A549 (cell line): ENCODE data around the gene CLEC2L. TPM values are rescaled to one million over a fixed set of nuclear protein-coding genes. Genes with fewer than 3 reads are reported as not detected.
A peak's percentile ranks its signal among the peaks of the same experiment; 100 is the strongest.

Experiments used
- ATAC-seq, 2 experiments: fragments of 200-7000 bp in 1 of 2; fragments of >200 bp in 1 of 2; cut with Nextera tagmentation in 1 of 2; cut with Tn5 transposase in 1 of 2; 3 replicates each; pipeline versions ENCODE4 v1.8.0 to v1.9.1; 2018 to 2020; ENCODE audit warnings: mild to moderate bottlenecking in 1 of 2, moderate library complexity in 1 of 2
- CTCF ChIA-PET: fragments of 300-600 bp; sonication (Branson Sonifier 250); formaldehyde crosslinking; extraction: SDS; loops from one replicate; lab custom pipeline; 2021; ENCODE audit warnings: antibody characterized with exemption, inconsistent platforms; lab: Yijun Ruan, JAX
- POLR2A ChIA-PET: fragments of 350-600 bp; formaldehyde crosslinking; extraction: SDS; loops from one replicate; lab custom pipeline; 2021; ENCODE audit warnings: antibody characterized with exemption, inconsistent platforms; lab: Yijun Ruan, JAX
- DNase-seq, 2 experiments: peaks; one replicate each; pipeline versions ENCODE4 v3.0.0 to v3.0.0-alpha.2; 2011 to 2016; ENCODE audit warnings: low read depth in 1 of 2, low spot score in 1 of 2
- FAIRE-seq: peaks from 2 replicates; lab custom pipeline; 2011; peaks lifted over from hg19 to GRCh38; lab: Jason Lieb, UNC
- H3K27ac ChIP-seq, 2 experiments: fragments of >200 bp; sonication (Bioruptor Twin); formaldehyde crosslinking; 3 replicates each; pipeline ENCODE4 v1.5.1; 2016 to 2017
- H3K4me1 ChIP-seq: fragments of >200 bp; sonication (Bioruptor Twin); formaldehyde crosslinking; 3 replicates; pipeline ENCODE4 v1.6.1; 2016
- H3K4me2 ChIP-seq: fragments of >200 bp; sonication (Bioruptor Twin); formaldehyde crosslinking; 3 replicates; pipeline ENCODE4 v1.6.1; 2016
- H3K4me3 ChIP-seq: fragments of >200 bp; sonication (Bioruptor Twin); formaldehyde crosslinking; 3 replicates; pipeline ENCODE4 v1.5.1; 2016
- H3K9me3 ChIP-seq: fragments of >200 bp; sonication (Bioruptor Twin); formaldehyde crosslinking; 3 replicates; pipeline ENCODE4 v1.6.1; 2016
- CHD2 ChIP-seq: fragments of 150-350 bp; IDR thresholded peaks from 2 replicates; pipeline ENCODE4 v1.6.1; 2014; ENCODE audit warnings: low read length; ENCODE audit not compliant: partially characterized antibody
- EHMT2 ChIP-seq: fragments of 200-600 bp; sonication (generic); IDR thresholded peaks from 2 replicates; pipeline ENCODE4 v1.6.1; 2016; ENCODE audit warnings: antibody characterized with exemption, low read depth, mild to moderate bottlenecking, moderate library complexity
- HEYL ChIP-seq: fragments of 250-450 bp; sonication (Bioruptor Pico); IDR thresholded peaks from 2 replicates; pipeline ENCODE4 v1.8.0; 2021; ENCODE audit warnings: mild to moderate bottlenecking, moderate library complexity
- HOXB5 ChIP-seq: fragments of 250-450 bp; sonication (Bioruptor Pico); IDR thresholded peaks from 2 replicates; pipeline ENCODE4 v1.5.0; 2020; ENCODE audit warnings: mild to moderate bottlenecking, moderate library complexity
- JUNB ChIP-seq: fragments of >200 bp; sonication (Bioruptor Twin); formaldehyde crosslinking; IDR thresholded peaks from 2 replicates; pipeline ENCODE4 v1.6.1; 2016
- KDM1A ChIP-seq: fragments of 200-600 bp; sonication (generic); IDR thresholded peaks from 2 replicates; pipeline ENCODE4 v1.6.1; 2016; ENCODE audit warnings: low read depth, mild to moderate bottlenecking
- KDM5A ChIP-seq: fragments of 200-600 bp; sonication (generic); IDR thresholded peaks from 2 replicates; pipeline ENCODE4 v1.6.1; 2016; ENCODE audit warnings: antibody characterized with exemption, mild to moderate bottlenecking
- MAFK ChIP-seq: fragments of 450-650 bp; IDR thresholded peaks from 2 replicates; pipeline ENCODE4 v1.6.1; 2014; ENCODE audit not compliant: partially characterized antibody
- MAZ ChIP-seq: fragments of 150-350 bp; IDR thresholded peaks from 2 replicates; pipeline ENCODE4 v1.6.1; 2014; ENCODE audit warnings: antibody characterized with exemption, low read depth, low read length, borderline replicate concordance
- MYC ChIP-seq: IDR thresholded peaks from 2 replicates; pipeline ENCODE4 v1.6.1; 2012; ENCODE audit warnings: mild to moderate bottlenecking, inconsistent platforms, low read length, improper control_type of control experiment, borderline replicate concordance
- PHF8 ChIP-seq: fragments of 200-600 bp; sonication (generic); IDR thresholded peaks from 2 replicates; pipeline ENCODE4 v1.6.1; 2016; ENCODE audit warnings: low read depth, mild to moderate bottlenecking, antibody characterized with exemption, moderate library complexity, borderline replicate concordance
- POLR2A ChIP-seq: IDR thresholded peaks from 2 replicates; pipeline ENCODE4 v1.6.1; 2012; ENCODE audit warnings: mild to moderate bottlenecking, low read length
- RAD21 ChIP-seq, 2 experiments: fragments of >200 bp in 1 of 2; sonication (Bioruptor Twin) in 1 of 2; formaldehyde crosslinking in 1 of 2; IDR thresholded peaks in 1 of 2; conservative IDR thresholded peaks in 1 of 2; 2 replicates in 1 of 2; 3 replicates in 1 of 2; pipeline ENCODE4 v1.6.1; 2012 to 2018; ENCODE audit warnings: inconsistent platforms in 1 of 2
- RARB ChIP-seq: fragments of 250-450 bp; sonication (Bioruptor Pico); IDR thresholded peaks from 2 replicates; pipeline ENCODE4 v1.8.0; 2021; ENCODE audit warnings: mild to moderate bottlenecking, moderate library complexity
- TFCP2L1 ChIP-seq: fragments of 250-450 bp; sonication (Bioruptor Pico); IDR thresholded peaks from 2 replicates; pipeline ENCODE4 v1.5.0; 2021; ENCODE audit warnings: mild to moderate bottlenecking
- ZC3H11A ChIP-seq: fragments of 450-650 bp; IDR thresholded peaks from 2 replicates; pipeline ENCODE4 v1.6.1; 2014; ENCODE audit warnings: antibody characterized with exemption, mild to moderate bottlenecking
- ZFP36 ChIP-seq: fragments of 450-650 bp; IDR thresholded peaks from 2 replicates; pipeline ENCODE4 v1.6.1; 2014; ENCODE audit warnings: borderline replicate concordance; ENCODE audit not compliant: partially characterized antibody
- WGBS: methylation state at CpG from one replicate; pipeline ENCODE4 v1.1.6; 2017; ENCODE audit errors: missing lambda C conversion rate; 5-methylcytosine and 5-hydroxymethylcytosine counted together
- polyA plus RNA-seq, 4 experiments: library from polyadenylated mRNA; depleted of rRNA in 3 of 4; stranded (reverse); fragments of >200 nt; fragmentation: RNase III in 1 of 4; extraction: RNeasy Plus Mini Kit Qiagen cat#74134 plus additional on column Dnase treatment in 1 of 4; gene quantifications; 2 replicates in 3 of 4; 3 replicates in 1 of 4; pipeline ENCODE4 v1.2.3, GENCODE V29; 2011 to 2017
- TF ChIP-seq, protein P1 (sequence below): IDR thresholded peaks from 2 replicates; pipeline ENCODE4 v1.6.1; 2012; ENCODE audit warnings: low read depth, borderline replicate concordance
- TF ChIP-seq, protein P2 (sequence below): IDR thresholded peaks from 2 replicates; pipeline ENCODE4 v1.6.1; 2012
- TF ChIP-seq, protein P3 (sequence below): fragments of >200 bp; sonication (Bioruptor Twin); formaldehyde crosslinking; IDR thresholded peaks from 3 replicates; pipeline ENCODE4 v1.5.1; 2016
- TF ChIP-seq, protein P4 (sequence below): fragments of 250-450 bp; sonication (Bioruptor Pico); IDR thresholded peaks from 2 replicates; pipeline ENCODE4 v1.5.0; 2021; ENCODE audit warnings: mild to moderate bottlenecking, moderate library complexity, borderline replicate concordance
- TF ChIP-seq, protein P5 (sequence below): fragments of 250-450 bp; sonication (Bioruptor Pico); IDR thresholded peaks from 2 replicates; pipeline ENCODE4 v1.5.0; 2020; ENCODE audit warnings: low read depth, mild to moderate bottlenecking, moderate library complexity
- TF ChIP-seq, protein P6 (sequence below): fragments of 450-650 bp; IDR thresholded peaks from 2 replicates; pipeline ENCODE4 v1.6.1; 2014; ENCODE audit warnings: antibody characterized with exemption

The CLEC2L gene
- polyA plus RNA-seq, 2 of the 4 experiments (the other 2 are of a cell fraction), result 0.28 TPM; not detected in 1

DNA sequence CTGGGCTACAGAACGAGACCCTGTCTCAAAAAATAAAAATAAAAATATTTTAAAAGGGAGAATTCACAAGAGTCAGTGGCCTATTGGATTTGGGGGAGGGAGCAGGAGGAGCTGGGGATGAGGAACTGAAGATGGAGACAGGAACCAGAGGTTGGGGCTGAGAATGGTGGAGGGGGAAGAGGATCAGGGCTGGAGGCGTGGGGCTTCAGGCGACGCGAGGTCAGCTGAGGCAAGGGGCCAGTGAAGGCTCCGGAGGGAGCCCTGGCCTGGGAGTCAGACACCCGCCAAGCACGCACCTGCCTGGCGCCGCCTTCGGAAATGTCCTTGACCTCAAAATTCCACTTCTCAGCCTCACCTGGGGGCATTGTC lies 671 bp upstream of the CLEC2L start (continued):
- TF ChIP-seq, protein P1, sequence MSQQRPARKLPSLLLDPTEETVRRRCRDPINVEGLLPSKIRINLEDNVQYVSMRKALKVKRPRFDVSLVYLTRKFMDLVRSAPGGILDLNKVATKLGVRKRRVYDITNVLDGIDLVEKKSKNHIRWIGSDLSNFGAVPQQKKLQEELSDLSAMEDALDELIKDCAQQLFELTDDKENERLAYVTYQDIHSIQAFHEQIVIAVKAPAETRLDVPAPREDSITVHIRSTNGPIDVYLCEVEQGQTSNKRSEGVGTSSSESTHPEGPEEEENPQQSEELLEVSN, result no peak
- no peak for TF ChIP-seq TFCP2L1 (CRISPR knock-in tag)
- TF ChIP-seq ZC3H11A, result no peak
- TF ChIP-seq MAZ, result no peak

DNA sequence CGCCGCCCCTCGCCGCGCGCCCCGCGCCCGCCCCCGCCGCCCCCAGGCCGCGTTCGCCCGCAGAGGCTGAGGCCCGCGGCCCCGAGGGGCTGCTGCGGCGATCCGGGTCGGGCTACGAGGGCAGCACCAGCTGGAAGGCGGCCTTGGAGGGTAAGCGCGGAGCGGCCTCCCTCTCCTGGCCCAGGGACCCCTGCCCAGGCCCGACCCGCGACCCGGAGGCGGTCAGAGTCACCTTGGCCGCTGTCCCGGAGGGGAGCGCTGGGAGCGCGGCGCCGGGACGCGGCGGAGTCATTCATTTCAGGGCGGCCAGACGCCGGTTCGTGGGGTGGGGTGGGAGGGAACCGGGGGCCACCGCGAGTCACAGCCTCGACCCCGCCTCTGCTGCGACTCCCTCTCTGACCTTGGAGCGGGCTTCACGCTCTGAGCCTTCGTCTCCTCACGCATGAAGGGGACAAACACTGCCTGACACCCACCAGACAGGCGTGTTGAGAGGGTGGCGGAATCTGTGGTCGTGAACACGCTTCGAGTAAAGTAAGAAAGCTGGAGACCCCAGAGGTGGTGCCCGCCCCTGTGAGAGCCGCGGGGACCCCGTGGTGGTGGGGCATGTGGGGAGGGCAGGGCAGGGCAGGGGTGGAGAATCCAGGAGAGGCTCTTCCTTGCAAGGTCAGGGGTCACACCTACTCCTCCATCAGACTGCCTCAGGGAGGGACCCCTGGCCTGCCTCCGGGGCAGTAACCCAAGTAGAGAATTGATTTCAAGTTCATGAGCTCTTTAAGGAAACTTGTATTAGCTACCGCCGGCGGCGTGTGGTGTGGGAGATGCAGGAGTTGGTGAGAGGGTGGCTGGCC lies 707 bp downstream of the CLEC2L start:
- no peak overlapping the region; the same call in 2 of the 3 replicates for H3K4me3 ChIP-seq
- CTCF ChIA-PET, result interaction anchor here (1.2 kb wide), 1 partner anchor 23 kb away, joined by 3 read pairs; no protein-coding TSS in a partner anchor
- H3K4me2 ChIP-seq, result peak overlapping the region; percentile 95; the same call in 2 of the 3 replicates
- 81% methylated on average over 37 of the region's 70 CpGs for WGBS
- peak overlapping the region in 1 of 2 experiments; percentile 80; a peak in 2 of 6 replicates for H3K27ac ChIP-seq
- TF ChIP-seq HEYL (CRISPR knock-in tag) (no peak), POLR2A (no peak), MAFK (no peak)
- TF ChIP-seq, protein P2, sequence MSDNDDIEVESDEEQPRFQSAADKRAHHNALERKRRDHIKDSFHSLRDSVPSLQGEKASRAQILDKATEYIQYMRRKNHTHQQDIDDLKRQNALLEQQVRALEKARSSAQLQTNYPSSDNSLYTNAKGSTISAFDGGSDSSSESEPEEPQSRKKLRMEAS, result no peak
- TF ChIP-seq, protein P3, sequence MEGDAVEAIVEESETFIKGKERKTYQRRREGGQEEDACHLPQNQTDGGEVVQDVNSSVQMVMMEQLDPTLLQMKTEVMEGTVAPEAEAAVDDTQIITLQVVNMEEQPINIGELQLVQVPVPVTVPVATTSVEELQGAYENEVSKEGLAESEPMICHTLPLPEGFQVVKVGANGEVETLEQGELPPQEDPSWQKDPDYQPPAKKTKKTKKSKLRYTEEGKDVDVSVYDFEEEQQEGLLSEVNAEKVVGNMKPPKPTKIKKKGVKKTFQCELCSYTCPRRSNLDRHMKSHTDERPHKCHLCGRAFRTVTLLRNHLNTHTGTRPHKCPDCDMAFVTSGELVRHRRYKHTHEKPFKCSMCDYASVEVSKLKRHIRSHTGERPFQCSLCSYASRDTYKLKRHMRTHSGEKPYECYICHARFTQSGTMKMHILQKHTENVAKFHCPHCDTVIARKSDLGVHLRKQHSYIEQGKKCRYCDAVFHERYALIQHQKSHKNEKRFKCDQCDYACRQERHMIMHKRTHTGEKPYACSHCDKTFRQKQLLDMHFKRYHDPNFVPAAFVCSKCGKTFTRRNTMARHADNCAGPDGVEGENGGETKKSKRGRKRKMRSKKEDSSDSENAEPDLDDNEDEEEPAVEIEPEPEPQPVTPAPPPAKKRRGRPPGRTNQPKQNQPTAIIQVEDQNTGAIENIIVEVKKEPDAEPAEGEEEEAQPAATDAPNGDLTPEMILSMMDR, result no peak
- TF ChIP-seq, protein P4, sequence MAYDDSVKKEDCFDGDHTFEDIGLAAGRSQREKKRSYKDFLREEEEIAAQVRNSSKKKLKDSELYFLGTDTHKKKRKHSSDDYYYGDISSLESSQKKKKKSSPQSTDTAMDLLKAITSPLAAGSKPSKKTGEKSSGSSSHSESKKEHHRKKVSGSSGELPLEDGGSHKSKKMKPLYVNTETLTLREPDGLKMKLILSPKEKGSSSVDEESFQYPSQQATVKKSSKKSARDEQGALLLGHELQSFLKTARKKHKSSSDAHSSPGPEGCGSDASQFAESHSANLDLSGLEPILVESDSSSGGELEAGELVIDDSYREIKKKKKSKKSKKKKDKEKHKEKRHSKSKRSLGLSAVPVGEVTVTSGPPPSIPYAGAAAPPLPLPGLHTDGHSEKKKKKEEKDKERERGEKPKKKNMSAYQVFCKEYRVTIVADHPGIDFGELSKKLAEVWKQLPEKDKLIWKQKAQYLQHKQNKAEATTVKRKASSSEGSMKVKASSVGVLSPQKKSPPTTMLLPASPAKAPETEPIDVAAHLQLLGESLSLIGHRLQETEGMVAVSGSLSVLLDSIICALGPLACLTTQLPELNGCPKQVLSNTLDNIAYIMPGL, result no peak
- H3K4me1 ChIP-seq, result no peaks in the 10 kb centered on the region
- ATAC-seq (no peak), DNase-seq (no peak), FAIRE-seq (no peak)
- no peaks in the 10 kb centered on the region for H3K9me3 ChIP-seq
- POLR2A ChIA-PET, result no interaction called here

DNA sequence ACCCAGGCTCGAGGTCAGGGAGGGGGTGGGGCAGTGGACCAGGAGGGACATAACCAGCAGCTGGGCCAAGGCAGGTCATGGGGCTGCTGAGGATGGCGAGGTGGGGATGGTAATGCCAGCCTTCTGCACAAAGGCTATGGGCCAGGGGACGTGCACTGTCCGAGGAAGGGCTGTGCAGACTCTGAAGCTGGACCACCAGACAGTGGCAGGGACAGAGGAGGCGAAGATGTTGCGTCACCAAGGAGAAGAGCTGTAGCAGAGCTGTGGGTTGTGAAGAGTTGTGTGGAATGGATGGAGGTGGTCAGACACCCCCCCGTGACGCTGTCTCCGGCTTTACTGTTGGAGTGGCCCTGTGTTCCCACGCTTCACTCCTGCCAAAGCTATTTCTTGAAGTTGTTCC lies 1.8 kb downstream of the CLEC2L start:
- POLR2A ChIA-PET, result no interaction called here
- FAIRE-seq, result no peak

More for the DNA sequence above, 1.8 kb downstream of the CLEC2L start:
- no peaks in the 10 kb centered on the region for H3K4me1 ChIP-seq
- TF ChIP-seq, protein P5, sequence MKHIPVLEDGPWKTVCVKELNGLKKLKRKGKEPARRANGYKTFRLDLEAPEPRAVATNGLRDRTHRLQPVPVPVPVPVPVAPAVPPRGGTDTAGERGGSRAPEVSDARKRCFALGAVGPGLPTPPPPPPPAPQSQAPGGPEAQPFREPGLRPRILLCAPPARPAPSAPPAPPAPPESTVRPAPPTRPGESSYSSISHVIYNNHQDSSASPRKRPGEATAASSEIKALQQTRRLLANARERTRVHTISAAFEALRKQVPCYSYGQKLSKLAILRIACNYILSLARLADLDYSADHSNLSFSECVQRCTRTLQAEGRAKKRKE (CRISPR knock-in tag), result no peak
- TF ChIP-seq EHMT2, result no peak
- no peak for TF ChIP-seq RARB (CRISPR knock-in tag)
- TF ChIP-seq HOXB5 (CRISPR knock-in tag), result no peak
- TF ChIP-seq ZFP36, result no peak
- TF ChIP-seq CHD2, result no peak
- no peak for TF ChIP-seq PHF8
- TF ChIP-seq JUNB, result no peak
- no peak for TF ChIP-seq RAD21 (conservative IDR thresholded peaks at IDR 0.05 in 1 of 2, IDR thresholded peaks at IDR 0.05 in 1 of 2)
- no peak for TF ChIP-seq KDM1A
- TF ChIP-seq, protein P6, sequence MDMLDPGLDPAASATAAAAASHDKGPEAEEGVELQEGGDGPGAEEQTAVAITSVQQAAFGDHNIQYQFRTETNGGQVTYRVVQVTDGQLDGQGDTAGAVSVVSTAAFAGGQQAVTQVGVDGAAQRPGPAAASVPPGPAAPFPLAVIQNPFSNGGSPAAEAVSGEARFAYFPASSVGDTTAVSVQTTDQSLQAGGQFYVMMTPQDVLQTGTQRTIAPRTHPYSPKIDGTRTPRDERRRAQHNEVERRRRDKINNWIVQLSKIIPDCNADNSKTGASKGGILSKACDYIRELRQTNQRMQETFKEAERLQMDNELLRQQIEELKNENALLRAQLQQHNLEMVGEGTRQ, result no peak
- no peak for TF ChIP-seq KDM5A
- TF ChIP-seq MYC, result no peak
- TF ChIP-seq, all 56 proteins: peak for 0
- no peak overlapping the region for H3K27ac ChIP-seq
- H3K4me3 ChIP-seq, result no peak overlapping the region
- H3K4me2 ChIP-seq, result no peak overlapping the region
- CTCF ChIA-PET, result interaction anchor here (0.9 to 1.5 kb wide), 5 partner anchors 25 to 476 kb away, joined by 3 to 4 read pairs (median 3); no protein-coding TSS in a partner anchor
- H3K9me3 ChIP-seq, result no peaks in the 10 kb centered on the region
- ATAC-seq, result peak in 1 of 2 experiments; percentile 18; a peak in 1 of 6 replicates
- no peak for DNase-seq
- 95% methylated on average over 9 of the region's 10 CpGs for WGBS
